ENCODE measurements around the gene IFRD2.
"Not testable (repeated sequence)": the region's sequence is repeated elsewhere in the genome, so short reads cannot be mapped to it uniquely, and the experiment has no call there.

Gene IFRD2

DNA sequence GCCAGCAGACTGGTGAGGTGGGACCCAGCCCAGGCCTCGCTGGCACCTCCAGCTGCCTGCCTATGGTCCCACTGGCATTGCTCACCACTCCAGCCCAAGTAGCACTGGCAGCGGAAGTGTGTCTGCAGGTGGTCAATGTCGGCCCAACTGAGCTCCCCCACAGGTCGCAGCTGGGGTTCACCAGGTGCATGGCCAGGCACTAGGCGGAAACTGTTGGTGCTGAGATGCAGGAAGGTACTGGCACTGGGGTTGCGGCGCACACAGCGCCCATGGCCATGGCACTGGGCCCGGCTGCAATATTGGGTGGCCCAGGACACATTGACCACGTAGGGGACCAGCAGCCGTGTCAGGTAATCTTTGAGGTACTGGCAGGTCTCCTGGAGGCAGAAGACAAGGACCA lies 25.9 kb upstream of the IFRD2 start:
- peaks cover 55 to 61% (median 58%) of the 10 kb centered on the region in 10 experiments for H3K4me1 ChIP-seq
- H3K27ac ChIP-seq: peak overlapping the region in 4 of 11 experiments; percentile 15 to 35 (median 28); a peak in 6 of 22 replicates
- H3K36me3 ChIP-seq: peaks cover 19 to 60% (median 50%) of the 10 kb centered on the region in 11 experiments; a peak in 19 of 22 replicates
- H3K4me2 ChIP-seq: peak overlapping the region; percentile 90 to 99 (median 97)
- no peaks in the 10 kb centered on the region for H3K27me3 ChIP-seq
- H3K4me3 ChIP-seq: peak overlapping the region in 5 of 10 experiments; percentile 7 to 51 (median 26); a peak in 6 of 20 replicates
- H3K9ac ChIP-seq: peak overlapping the region; percentile 8 to 99 (median 93); a peak in 13 of 22 replicates
- H3K9me3 ChIP-seq (replicated peaks in 1 of 11): no peaks in the 10 kb centered on the region
- H4K20me1 ChIP-seq: peaks cover 0 to 47% (median 41%) of the 10 kb centered on the region in 11 experiments; a peak in 17 of 22 replicates
- no peak for TF ChIP-seq Cebpa-rat (IDR thresholded peaks at IDR 0.05)

DNA sequence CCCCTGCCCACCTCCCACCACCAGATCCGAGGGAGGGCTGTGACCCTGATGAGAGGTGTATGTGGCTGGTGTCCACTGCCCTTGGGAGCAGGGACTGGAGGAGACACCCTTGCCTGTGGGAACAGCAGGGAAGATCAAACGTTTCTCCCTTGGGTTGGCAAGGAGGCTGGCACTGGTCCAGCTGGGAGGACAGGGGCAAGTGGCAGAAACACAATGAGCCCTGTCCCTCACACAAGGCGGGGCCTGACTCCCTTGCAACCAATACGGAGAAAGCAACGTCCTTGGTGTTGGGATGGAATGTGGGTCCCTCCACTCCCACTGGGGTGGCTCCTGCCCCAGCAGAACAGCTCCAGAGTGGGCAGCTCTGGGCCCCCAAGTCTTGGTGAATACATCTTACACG lies 25.1 kb upstream of the IFRD2 start:
- Histone ChIP-seq H3K4me1 (peaks cover 46 to 52% (median 50%) of the 10 kb centered on the region in 10 experiments), H3K9ac (peak overlapping the region in 9 of 11 experiments; percentile 0 to 98 (median 44); a peak in 15 of 22 replicates), H3K4me3 (no peak overlapping the region), H3K36me3 (peaks cover 19 to 60% (median 50%) of the 10 kb centered on the region in 11 experiments; a peak in 19 of 22 replicates), H4K20me1 (peaks cover 0 to 47% (median 41%) of the 10 kb centered on the region in 11 experiments; a peak in 17 of 22 replicates), H3K27ac (peak overlapping the region in 3 of 11 experiments; percentile 9 to 32 (median 28); a peak in 3 of 22 replicates), H3K9me3 (replicated peaks in 1 of 11) (no peaks in the 10 kb centered on the region), H3K27me3 (no peaks in the 10 kb centered on the region), H3K4me2 (peak overlapping the region; percentile 90 to 99 (median 97); a peak in 21 of 22 replicates)
- no peak for TF ChIP-seq Cebpa-rat (IDR thresholded peaks at IDR 0.05)

DNA sequence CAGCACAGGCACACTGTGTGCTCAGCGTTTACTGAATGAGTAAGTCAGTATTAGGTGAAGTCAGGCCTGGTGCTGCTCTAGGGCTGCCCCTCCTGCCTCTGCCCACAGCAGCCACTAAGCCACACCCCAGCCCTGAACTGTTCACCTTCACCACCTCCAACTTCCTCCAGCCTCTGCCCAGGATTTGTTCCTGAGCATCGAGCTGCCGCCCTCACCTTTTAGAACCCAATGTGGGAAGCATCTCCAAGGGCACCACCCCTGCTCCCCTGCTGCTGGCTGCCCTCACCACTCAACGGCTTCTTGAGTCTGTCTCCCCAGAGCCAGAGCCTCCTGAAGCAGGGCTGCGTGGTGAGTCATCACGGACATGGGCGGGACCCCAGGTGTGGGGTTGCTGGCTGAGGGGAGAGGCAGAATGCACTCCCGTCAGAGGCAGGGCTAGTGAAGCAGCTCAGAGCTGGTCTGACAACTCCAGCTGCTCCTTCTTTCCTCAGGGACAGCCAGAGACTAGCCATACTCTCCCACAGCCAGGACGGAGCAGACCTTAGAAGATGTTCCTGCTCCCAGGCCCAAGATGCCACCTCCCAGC lies 24.5 kb upstream of the IFRD2 start:
- Histone ChIP-seq H3K36me3 (peaks cover 19 to 60% (median 50%) of the 10 kb centered on the region in 11 experiments; a peak in 19 of 22 replicates), H3K4me1 (peaks cover 41 to 47% (median 44%) of the 10 kb centered on the region in 10 experiments), H3K4me2 (peak overlapping the region; percentile 90 to 99 (median 97); a peak in 15 of 22 replicates), H4K20me1 (peaks cover 0 to 47% (median 41%) of the 10 kb centered on the region in 11 experiments; a peak in 17 of 22 replicates), H3K27ac (peak overlapping the region in 3 of 11 experiments; percentile 9 to 32 (median 28); a peak in 4 of 22 replicates), H3K9me3 (replicated peaks in 1 of 11) (no peaks in the 10 kb centered on the region; a peak in 1 of 22 replicates), H3K4me3 (no peak overlapping the region), H3K9ac (peak overlapping the region in 9 of 11 experiments; percentile 0 to 98 (median 44); a peak in 15 of 22 replicates), H3K27me3 (no peaks in the 10 kb centered on the region)
- no peak for TF ChIP-seq Cebpa-rat (IDR thresholded peaks at IDR 0.05)

DNA sequence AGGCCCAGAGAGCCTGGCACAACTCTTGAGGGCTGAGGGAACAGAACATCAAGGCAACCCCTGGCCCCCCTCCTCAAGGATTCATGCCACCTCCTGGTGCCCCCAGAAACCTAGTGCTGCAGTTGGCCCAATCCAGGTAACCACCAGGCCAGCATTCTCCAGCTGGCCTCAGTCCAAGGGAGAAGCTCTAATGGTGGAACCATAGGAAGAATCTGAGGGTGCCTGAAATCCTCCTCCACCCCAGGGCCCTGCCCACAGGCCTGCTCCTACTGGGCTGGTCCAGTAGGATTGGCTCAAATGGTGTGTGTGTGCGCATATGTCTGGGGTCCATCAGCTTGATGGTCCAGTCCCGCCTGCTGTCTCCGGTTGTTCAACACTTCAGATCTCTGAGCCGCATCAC lies 22.6 kb upstream of the IFRD2 start:
- TF ChIP-seq Cebpa-rat (IDR thresholded peaks at IDR 0.05): no peak
- no peak overlapping the region for H3K4me2 ChIP-seq
- peaks cover under 1 to 6% (median 4%) of the 10 kb centered on the region in 11 experiments; a peak in 19 of 22 replicates for H3K9me3 ChIP-seq (replicated peaks in 1 of 11)
- H3K9ac ChIP-seq: no peak overlapping the region; a peak in 1 of 22 replicates
- H4K20me1 ChIP-seq: peaks cover 0 to 40% (median 35%) of the 10 kb centered on the region in 11 experiments; a peak in 17 of 22 replicates
- H3K36me3 ChIP-seq: peaks cover 19 to 59% (median 49%) of the 10 kb centered on the region in 11 experiments; a peak in 19 of 22 replicates
- H3K4me3 ChIP-seq: no peak overlapping the region
- no peaks in the 10 kb centered on the region for H3K27me3 ChIP-seq
- H3K4me1 ChIP-seq: peaks cover 33 to 37% (median 35%) of the 10 kb centered on the region in 10 experiments
- H3K27ac ChIP-seq: no peak overlapping the region

DNA sequence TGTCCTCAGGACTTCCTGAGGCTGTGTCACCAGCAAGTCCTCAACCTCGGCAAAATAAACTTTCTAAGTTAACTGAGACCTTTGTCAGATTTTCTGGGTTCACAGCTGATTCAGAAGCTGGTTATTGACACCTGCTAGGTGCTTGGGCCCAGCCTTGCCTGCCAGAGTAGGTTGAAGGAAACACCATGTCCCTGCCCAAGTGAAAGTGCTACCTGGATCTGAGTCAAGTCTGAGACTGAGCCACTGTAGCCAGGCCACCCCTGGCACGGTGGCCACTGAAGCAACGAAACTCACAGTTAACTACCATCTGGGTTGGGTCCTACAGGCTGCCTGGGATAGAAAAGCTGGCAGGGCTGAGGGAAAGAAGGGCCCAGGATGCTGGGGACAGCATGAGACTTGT lies 22.1 kb upstream of the IFRD2 start:
- H3K4me3 ChIP-seq: no peak overlapping the region
- peaks cover 28 to 33% (median 30%) of the 10 kb centered on the region in 10 experiments for H3K4me1 ChIP-seq
- no peaks in the 10 kb centered on the region for H3K27me3 ChIP-seq
- H4K20me1 ChIP-seq: peaks cover 0 to 35% (median 31%) of the 10 kb centered on the region in 11 experiments; a peak in 17 of 22 replicates
- peak overlapping the region in 2 of 11 experiments; percentile 2 to 22; a peak in 1 of 22 replicates for H3K9ac ChIP-seq
- H3K27ac ChIP-seq: no peak overlapping the region
- H3K36me3 ChIP-seq: peaks cover 19 to 59% (median 49%) of the 10 kb centered on the region in 11 experiments; a peak in 20 of 22 replicates
- no peak overlapping the region for H3K4me2 ChIP-seq
- peaks cover 5 to 10% (median 9%) of the 10 kb centered on the region in 11 experiments for H3K9me3 ChIP-seq (replicated peaks in 1 of 11)
- no peak for TF ChIP-seq Cebpa-rat (IDR thresholded peaks at IDR 0.05)

DNA sequence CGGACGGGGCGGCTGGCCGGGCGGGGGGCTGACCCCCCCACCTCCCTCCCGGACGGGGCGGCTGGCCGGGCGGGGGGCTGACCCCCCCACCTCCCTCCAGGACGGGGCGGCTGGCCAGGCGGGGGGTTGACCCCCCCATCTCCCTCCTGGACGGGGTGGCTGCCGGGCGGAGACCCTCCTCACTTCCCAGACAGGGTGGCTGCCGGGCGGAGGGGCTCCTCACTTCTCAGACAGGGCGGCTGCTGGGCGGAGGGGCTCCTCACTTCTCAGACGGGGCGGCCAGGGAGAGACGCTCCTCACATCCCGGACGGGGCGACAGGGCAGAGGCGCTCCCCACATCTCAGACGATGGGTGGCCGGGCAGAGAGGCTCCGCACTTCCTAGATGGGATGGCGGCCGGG lies 19.8 kb upstream of the IFRD2 start:
- not testable (repeated sequence) for H3K27ac ChIP-seq, H3K4me3 ChIP-seq, H3K9ac ChIP-seq, H3K4me1 ChIP-seq, H3K27me3 ChIP-seq, H3K4me2 ChIP-seq
- Histone ChIP-seq H3K9me3 (replicated peaks in 1 of 11) (peaks cover 28 to 33% (median 32%) of the 10 kb centered on the region in 11 experiments), H4K20me1 (peaks cover 0 to 15% (median 10%) of the 10 kb centered on the region in 11 experiments; a peak in 17 of 22 replicates), H3K36me3 (peaks cover 9 to 55% (median 41%) of the 10 kb centered on the region in 11 experiments; a peak in 20 of 22 replicates)

DNA sequence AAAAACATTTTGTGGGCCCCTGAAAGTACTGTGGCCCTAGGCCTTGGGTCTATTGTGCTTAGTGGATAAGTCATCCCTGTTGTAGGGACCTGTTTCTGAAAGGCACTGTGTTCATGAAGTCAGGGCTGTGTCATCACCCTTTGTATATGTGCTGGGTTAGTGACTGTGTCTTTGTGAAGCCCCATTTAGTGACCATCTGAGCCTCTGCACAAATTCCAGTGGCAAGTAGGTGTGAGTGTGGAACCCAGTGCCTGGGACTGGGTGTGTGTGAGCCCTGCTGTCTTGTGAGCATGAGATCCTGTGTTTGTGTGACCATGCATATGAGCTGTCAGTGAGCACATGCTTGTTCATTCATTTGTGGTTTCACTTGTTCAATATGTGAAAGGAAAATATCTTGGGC lies 12.4 kb upstream of the IFRD2 start:
- no peak overlapping the region for H3K27ac ChIP-seq
- TF ChIP-seq Cebpa-rat (IDR thresholded peaks at IDR 0.05): no peak
- H3K9ac ChIP-seq: no peak overlapping the region

DNA sequence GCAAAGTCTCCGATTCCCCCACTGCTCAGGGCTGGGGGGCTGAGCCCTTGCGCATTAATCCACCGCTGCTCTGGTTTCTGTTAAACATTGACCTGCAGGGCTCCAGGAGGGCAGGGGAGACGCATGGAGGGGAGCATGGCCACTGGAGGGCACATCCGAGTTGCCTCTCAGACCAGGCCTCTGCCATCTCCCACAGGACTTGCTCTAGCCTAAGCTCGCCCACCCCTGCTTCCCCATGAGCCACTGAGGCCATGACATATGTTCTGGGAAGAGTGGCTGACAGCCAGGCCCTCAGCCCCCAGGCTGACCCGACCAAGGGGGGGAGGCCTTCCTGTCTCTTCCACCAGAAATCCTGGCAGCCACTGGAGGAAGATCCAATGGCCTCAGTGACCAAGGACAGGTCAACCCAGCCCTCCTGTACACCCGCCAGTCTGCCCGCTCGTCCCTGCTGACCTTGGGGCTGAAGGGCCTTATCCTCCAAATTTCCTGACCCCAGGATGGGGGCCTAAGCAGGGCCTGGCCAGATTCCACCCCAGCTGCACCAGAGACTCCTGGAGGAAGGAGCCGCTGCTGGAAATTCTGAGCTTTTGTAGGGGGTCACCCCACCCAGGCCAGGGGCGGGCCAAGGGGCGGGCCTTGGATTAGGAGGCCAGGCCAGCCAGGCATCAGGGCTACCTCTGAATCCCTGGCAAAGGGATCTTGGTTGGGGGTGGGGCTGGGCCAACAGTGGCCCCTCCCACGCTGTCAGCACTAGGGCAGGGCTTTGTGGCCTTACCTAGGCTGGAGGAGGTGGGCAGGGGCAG lies 11.0 kb upstream of the IFRD2 start, which contains the start of gene HYAL1:
Gene HYAL1, minus strand, starts transcription at position 562 of the 803 bp plus-strand sequence. CDS start 618 bp downstream, outside the sequence.
- Histone ChIP-seq H3K4me2 (no peak within 1 kb of the TSS), H3K4me1 (peaks cover 16 to 31% (median 19%) of the 10 kb centered on the region in 10 experiments), H3K4me3 (no peak within 1 kb of the TSS), H3K36me3 (peaks cover 0 to 20% (median 6%) of the 10 kb centered on the region in 11 experiments; a peak in 11 of 22 replicates), H3K9me3 (replicated peaks in 1 of 11) (peaks cover 15 to 26% (median 23%) of the 10 kb centered on the region in 11 experiments), H3K27ac (no peak within 1 kb of the TSS), H3K9ac (peak within 1 kb of the TSS in 2 of 11 experiments; percentile 5 to 29; a peak in 1 of 22 replicates), H3K27me3 (no peaks in the 10 kb centered on the region), H4K20me1 (peaks cover 0 to 5% (median 0%) of the 10 kb centered on the region in 11 experiments; a peak in 4 of 22 replicates)
- no peak for TF ChIP-seq Cebpa-rat (IDR thresholded peaks at IDR 0.05)

More for the DNA sequence above, 12.4 kb upstream of the IFRD2 start:
- Histone ChIP-seq H3K4me3 (no peak overlapping the region), H3K27me3 (no peaks in the 10 kb centered on the region), H4K20me1 (no peaks in the 10 kb centered on the region), H3K9me3 (replicated peaks in 1 of 11) (peaks cover 29 to 40% (median 37%) of the 10 kb centered on the region in 11 experiments), H3K36me3 (peaks cover 0 to 32% (median 19%) of the 10 kb centered on the region in 11 experiments; a peak in 18 of 22 replicates), H3K4me2 (no peak overlapping the region), H3K4me1 (peaks cover 10 to 25% (median 13%) of the 10 kb centered on the region in 10 experiments)
